ENCODE results near the gene NISCH.

GRCh38 chr3:52454938-52455282, 494 bp upstream of the NISCH start:
- no peak for TF ChIP-seq RAD21 (conservative IDR thresholded peaks at IDR 0.05 in 1 of 2, IDR thresholded peaks at IDR 0.05 in 1 of 2)
- no peak for TF ChIP-seq EP300 (IDR thresholded peaks at IDR 0.05)
